Inflammatory macrophage treated with lipopolysaccharide for 1 hour (primary cell): Measurements from ENCODE around the gene PCDHA4.

ENCODE experiments used
- DNase-seq, 2 donors: peaks; one replicate each; pipeline ENCODE4 v3.0.0-alpha.2; 2020 to 2022

Gene PCDHA4

DNA sequence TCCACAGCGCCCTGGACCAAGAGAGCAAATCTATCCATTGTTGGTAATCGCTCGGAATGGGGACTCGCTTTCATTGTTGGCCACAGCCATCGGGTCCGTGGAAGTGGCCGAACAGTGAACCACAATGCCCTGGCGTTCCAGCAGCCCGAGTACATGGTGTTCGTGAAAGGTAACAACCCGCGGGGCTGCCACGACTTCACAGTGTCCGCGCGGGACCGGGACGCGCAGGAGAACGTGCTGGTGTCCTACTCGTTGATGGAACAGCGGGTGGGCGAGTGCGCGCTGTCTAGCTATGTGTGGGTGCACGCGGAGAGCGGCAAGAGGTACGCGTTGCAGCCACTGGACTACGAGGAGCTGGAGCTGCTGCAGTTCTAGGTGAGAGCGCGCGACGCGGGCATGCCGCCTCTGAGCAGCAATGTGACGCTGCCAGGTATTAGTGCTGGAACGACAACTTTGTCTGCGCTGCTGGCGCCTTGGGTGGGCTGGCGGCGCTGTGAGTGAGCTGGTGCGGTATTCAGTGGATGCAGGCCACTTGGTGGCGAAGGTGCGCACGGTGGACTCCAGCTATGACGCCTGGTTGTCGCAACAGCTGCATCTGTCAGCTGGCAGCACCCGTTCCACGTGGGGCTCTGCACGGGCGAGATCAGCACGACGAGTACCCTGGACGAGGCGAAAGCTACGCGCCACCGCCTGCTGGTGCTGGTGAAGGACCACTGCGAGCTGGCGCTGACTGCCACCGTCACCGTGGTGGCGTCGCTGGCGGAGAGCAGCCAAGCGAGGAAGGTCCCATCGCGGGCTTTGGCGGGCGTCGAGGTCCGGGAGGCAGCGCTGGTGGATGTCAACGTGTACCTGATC, 55.8 kb downstream of the PCDHA4 start:
- no peak for DNase-seq
